Adrenal gland (tissue), 12 donors: Measurements from ENCODE around the gene LIMK1. TPM values are rescaled to one million over a fixed set of nuclear protein-coding genes. Genes with fewer than 3 reads are reported as not detected.

ENCODE experiments used
- DNase-seq, 7 donors: peaks; one replicate each; pipeline ENCODE4 v3.0.0-alpha.2; 2019 to 2020
- H3K27ac ChIP-seq, 5 donors: fragments of 200-600 bp; sonication (generic) in 4 of 5; 1 replicate in 3 of 5; 2 replicates in 2 of 5; pipeline versions ENCODE4 v1.5.1 to v1.8.0; 2016 to 2020; ENCODE audit warnings: mild to moderate bottlenecking in 1 of 5
- H3K27me3 ChIP-seq: fragments of 200-600 bp; 2 replicates; pipeline ENCODE4 v1.8.0; 2021
- H3K36me3 ChIP-seq, 2 donors: fragments of 200-600 bp; replicated peaks in 1 of 2; 1 replicate in 1 of 2; 2 replicates in 1 of 2; pipeline versions ENCODE4 v1.5.1 to v1.8.0; 2018 to 2022
- H3K4me1 ChIP-seq, 2 donors: fragments of 200-600 bp; replicated peaks in 1 of 2; 1 replicate in 1 of 2; 2 replicates in 1 of 2; pipeline versions ENCODE4 v1.5.1 to v1.8.0; 2018 to 2021
- H3K4me3 ChIP-seq, 4 donors: fragments of 200-600 bp; sonication (generic) in 3 of 4; one replicate each; pipeline ENCODE4 v1.5.1; 2016 to 2018
- H3K9me3 ChIP-seq, 3 donors: fragments of 200-600 bp; sonication (generic) in 1 of 3; replicated peaks in 1 of 3; 1 replicate in 2 of 3; 2 replicates in 1 of 3; pipeline versions ENCODE4 v1.5.1 to v1.8.0; 2016 to 2021
- POLR2A ChIP-seq, 2 donors: fragments of 450-650 bp; IDR thresholded peaks; one replicate each; pipeline ENCODE4 v1.6.1; 2017; ENCODE audit warnings: antibody characterized with exemption in 2 of 2, mild to moderate bottlenecking in 2 of 2, moderate library complexity in 1 of 2
- WGBS, 4 donors: extraction: QIAGEN DNeasy Blood & Tissue Kit in 2 of 4; methylation state at CpG; one replicate each; pipeline versions ENCODE4 v1.1.5 to v1.1.7; 2013 to 2017; 5-methylcytosine and 5-hydroxymethylcytosine counted together
- intact Hi-C, 2 donors: fragments of 100-400 bp; cut with DNase I; formaldehyde crosslinking; loops; one replicate each; pipeline versions ENCODE4 v1.14.1 to v1.15.0; 2022 to 2023
- polyA plus RNA-seq, 3 donors: library from polyadenylated mRNA; stranded (reverse); fragments of 200-250 nt in 2 of 3; fragments of 350-450 nt in 1 of 3; fragmentation: Illumina TruSeq in 1 of 3; extraction: RNeasy Lipid Tissue Mini Kit (QIAGEN cat#74804) in 1 of 3; gene quantifications; one replicate each; pipeline ENCODE4 v1.2.3, GENCODE V29; 2013 to 2014
- total RNA-seq, 9 donors: library from RNA; depleted of rRNA in 4 of 9; stranded (reverse); fragments of >200 nt in 4 of 9; fragments of 120-200 nt in 1 of 9; fragmentation: NEBNext Ultra II Directional in 1 of 9; extraction: Animal tissue kit (Norgen Biotek cat#: 25700) in 1 of 9; gene quantifications; one replicate each; pipeline versions ENCODE4 v1.1.0 to v1.2.4, GENCODE V29; 2013 to 2023
- TF ChIP-seq, protein P1 (sequence below), 6 experiments: fragments of 450-650 bp in 4 of 6; fragments of 200-600 bp in 2 of 6; sonication (generic) in 1 of 6; IDR thresholded peaks; 1 replicate in 5 of 6; 2 replicates in 1 of 6; pipeline versions ENCODE4 v1.5.1 to v1.8.0; 2016 to 2021; ENCODE audit warnings: antibody characterized with exemption in 6 of 6, mild to moderate bottlenecking in 2 of 6, moderate library complexity in 1 of 6
- donor health status: healthy with polysubstance abuse.
- donor health status: Bipolar disorder and iron deficiency.
- donor health status: DM: yes; HTN: yes; CAD: no.
- donor health status: DM: no; HTN: no; CAD: no.
- donor health status: DM: no; HTN: no; CAD: no.
- donor health status: DM: yes; HTN: yes; CAD: no.

Gene LIMK1
- total and polyA plus RNA-seq, 12 donors: 7.2 to 32.1 (median 19.8) TPM

DNA sequence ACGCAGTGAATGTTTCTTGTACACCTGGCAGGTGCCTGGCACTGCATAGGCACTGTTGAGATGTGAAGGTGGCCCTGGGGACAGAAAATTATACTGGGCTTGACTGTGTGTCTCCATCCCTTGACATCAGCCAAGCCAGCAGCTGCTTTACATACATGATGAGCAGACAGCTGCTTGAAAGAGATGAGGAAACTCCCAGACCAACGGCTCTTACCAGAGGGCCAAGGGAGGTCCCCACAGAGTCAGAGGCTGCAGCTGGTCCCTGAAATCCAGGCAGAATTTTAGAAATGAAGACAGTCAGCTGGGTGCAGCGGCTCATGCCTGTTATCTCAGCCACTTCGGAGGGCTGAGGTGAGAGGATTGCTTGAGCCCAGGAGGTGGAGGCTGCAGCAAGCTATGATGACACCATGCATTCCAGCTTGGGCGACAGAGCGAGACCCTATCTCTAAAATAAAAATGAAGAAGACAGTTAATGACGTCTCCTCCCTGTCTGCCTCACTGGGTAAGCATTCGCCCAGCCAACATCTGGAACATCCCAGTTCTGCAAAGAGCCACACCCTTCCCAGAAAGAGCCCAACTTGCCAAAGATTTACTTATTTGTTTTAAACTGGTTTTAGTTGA, 17.6 kb downstream of the LIMK1 start:
- Histone ChIP-seq H3K36me3 (peaks cover 0 to 34% of the 10 kb centered on the region in 2 donors), H3K27me3 (no peaks in the 10 kb centered on the region), H3K4me1 (no peaks in the 10 kb centered on the region), H3K27ac (no peak overlapping the region), H3K4me3 (no peak overlapping the region), H3K9me3 (no peaks in the 10 kb centered on the region)
- 80 to 90% (median 83%) methylated on average over 6 to 8 of the region's 8 CpGs for WGBS, 4 donors
- TF ChIP-seq POLR2A (IDR thresholded peaks at IDR 0.05): no peak
- TF ChIP-seq, protein P1, sequence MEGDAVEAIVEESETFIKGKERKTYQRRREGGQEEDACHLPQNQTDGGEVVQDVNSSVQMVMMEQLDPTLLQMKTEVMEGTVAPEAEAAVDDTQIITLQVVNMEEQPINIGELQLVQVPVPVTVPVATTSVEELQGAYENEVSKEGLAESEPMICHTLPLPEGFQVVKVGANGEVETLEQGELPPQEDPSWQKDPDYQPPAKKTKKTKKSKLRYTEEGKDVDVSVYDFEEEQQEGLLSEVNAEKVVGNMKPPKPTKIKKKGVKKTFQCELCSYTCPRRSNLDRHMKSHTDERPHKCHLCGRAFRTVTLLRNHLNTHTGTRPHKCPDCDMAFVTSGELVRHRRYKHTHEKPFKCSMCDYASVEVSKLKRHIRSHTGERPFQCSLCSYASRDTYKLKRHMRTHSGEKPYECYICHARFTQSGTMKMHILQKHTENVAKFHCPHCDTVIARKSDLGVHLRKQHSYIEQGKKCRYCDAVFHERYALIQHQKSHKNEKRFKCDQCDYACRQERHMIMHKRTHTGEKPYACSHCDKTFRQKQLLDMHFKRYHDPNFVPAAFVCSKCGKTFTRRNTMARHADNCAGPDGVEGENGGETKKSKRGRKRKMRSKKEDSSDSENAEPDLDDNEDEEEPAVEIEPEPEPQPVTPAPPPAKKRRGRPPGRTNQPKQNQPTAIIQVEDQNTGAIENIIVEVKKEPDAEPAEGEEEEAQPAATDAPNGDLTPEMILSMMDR (IDR thresholded peaks at IDR 0.05): no peak
- no peak for DNase-seq
- intact Hi-C loops: no loop called here

DNA sequence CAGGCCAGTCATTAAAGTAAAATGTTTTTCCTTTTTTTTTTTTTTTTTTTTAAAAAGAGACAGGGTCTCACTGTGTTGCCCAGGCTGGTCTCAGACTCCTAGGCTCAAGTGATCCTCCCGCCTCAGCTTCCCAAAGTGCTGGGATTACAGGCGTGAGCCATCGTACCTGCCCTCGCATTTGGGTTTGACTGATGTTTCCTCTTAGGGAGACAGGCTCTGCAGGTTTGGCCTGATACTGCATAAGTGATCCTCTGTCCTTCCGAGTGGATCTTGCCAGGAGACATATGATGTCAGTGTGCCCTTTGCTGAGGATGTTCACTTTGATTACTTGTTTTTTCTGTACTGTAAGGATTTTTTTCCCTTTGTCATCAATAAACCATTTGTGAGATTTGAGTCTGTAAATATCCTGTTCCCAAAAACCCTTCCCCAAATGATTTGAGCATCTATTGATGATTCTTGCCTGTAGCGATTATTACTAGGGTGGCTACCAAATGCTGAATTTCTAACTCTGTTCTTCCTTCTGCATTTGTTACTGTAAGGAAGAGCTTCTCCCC, 19.7 kb downstream of the LIMK1 start:
- Histone ChIP-seq H3K9me3 (no peaks in the 10 kb centered on the region), H3K4me3 (no peak overlapping the region), H3K4me1 (no peaks in the 10 kb centered on the region), H3K36me3 (peaks cover 0 to 54% of the 10 kb centered on the region in 2 donors), H3K27ac (no peak overlapping the region), H3K27me3 (no peaks in the 10 kb centered on the region)
- no peak for DNase-seq
- WGBS, 4 donors: 93 to 98% (median 96%) methylated on average over 6 of the region's 6 CpGs
- TF ChIP-seq, protein P1 (IDR thresholded peaks at IDR 0.05): no peak
- TF ChIP-seq POLR2A (IDR thresholded peaks at IDR 0.05): no peak
- intact Hi-C loops: no loop called here

DNA sequence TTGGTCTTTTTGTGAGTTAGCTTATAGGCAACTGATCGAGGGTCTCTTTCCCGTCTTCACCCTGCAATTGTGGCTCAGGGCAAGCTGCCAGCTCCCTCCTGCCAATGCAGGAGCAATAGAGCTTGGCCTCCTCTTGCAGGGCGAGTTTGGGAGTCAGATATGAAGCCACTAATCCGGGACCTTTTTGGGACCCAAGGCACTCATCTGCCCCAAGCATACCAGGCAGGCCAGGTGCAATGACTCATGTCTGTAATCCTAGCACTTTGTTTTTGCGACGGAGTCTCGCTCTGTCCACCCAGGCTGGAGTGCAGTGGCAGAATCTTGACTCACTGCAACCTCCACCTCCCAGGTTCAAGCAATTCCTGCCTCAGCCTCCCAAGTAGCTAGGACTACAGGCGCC, 21.1 kb downstream of the LIMK1 start:
- H3K36me3 ChIP-seq: peaks cover 0 to 65% of the 10 kb centered on the region in 2 donors
- intact Hi-C loops: no loop called here
- no peaks in the 10 kb centered on the region for H3K27me3 ChIP-seq
- no peaks in the 10 kb centered on the region for H3K9me3 ChIP-seq
- WGBS, 4 donors: 87 to 95% (median 94%) methylated on average over 8 of the region's 8 CpGs
- TF ChIP-seq, protein P1 (IDR thresholded peaks at IDR 0.05): no peak
- no peak for TF ChIP-seq POLR2A (IDR thresholded peaks at IDR 0.05)
- no peak overlapping the region for H3K4me3 ChIP-seq
- H3K4me1 ChIP-seq: no peaks in the 10 kb centered on the region
- DNase-seq: no peak
- H3K27ac ChIP-seq: no peak overlapping the region

DNA sequence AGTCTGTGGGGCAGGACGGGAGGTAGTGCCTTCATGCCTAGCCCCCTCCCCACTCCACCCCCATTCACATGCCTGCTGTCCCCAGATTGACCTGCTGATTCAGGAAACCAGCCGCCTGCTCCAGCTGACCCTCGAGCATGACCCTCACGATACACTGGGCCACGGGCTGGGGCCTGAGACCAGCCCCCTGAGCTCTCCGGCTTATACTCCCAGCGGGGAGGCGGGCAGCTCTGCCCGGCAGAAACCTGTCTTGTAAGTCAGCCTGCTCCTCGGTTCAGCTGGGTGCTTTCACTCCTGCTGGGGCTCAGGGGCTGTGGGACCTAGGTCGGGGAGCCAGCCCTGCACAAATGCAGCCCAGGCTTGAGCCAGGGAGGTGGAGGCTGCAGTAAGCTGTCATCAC, 22.4 kb downstream of the LIMK1 start:
- no peaks in the 10 kb centered on the region for H3K4me1 ChIP-seq
- no peak for TF ChIP-seq POLR2A (IDR thresholded peaks at IDR 0.05)
- TF ChIP-seq, protein P1 (IDR thresholded peaks at IDR 0.05): no peak
- no peak for DNase-seq
- WGBS, 4 donors: 78 to 91% (median 88%) methylated on average over 6 to 11 of the region's 11 CpGs
- H3K36me3 ChIP-seq: peaks cover 0 to 66% of the 10 kb centered on the region in 2 donors
- intact Hi-C loops: no loop called here
- no peak overlapping the region for H3K27ac ChIP-seq
- no peaks in the 10 kb centered on the region for H3K9me3 ChIP-seq
- H3K27me3 ChIP-seq: no peaks in the 10 kb centered on the region
- no peak overlapping the region for H3K4me3 ChIP-seq
